CD4-positive, alpha-beta T cell treated with Interleukin-12 subunit alpha and Interleukin-12 subunit beta, for 1 hour (primary cell): Measurements from ENCODE around the gene DSTN.

Experiments used
- DNase-seq: peaks from one replicate; pipeline ENCODE4 v3.0.0-alpha.2; 2020

Gene DSTN

GRCh38 chr20:17613328-17614175, 43.7 kb downstream of the DSTN start:
- DNase-seq: no peak

DNA sequence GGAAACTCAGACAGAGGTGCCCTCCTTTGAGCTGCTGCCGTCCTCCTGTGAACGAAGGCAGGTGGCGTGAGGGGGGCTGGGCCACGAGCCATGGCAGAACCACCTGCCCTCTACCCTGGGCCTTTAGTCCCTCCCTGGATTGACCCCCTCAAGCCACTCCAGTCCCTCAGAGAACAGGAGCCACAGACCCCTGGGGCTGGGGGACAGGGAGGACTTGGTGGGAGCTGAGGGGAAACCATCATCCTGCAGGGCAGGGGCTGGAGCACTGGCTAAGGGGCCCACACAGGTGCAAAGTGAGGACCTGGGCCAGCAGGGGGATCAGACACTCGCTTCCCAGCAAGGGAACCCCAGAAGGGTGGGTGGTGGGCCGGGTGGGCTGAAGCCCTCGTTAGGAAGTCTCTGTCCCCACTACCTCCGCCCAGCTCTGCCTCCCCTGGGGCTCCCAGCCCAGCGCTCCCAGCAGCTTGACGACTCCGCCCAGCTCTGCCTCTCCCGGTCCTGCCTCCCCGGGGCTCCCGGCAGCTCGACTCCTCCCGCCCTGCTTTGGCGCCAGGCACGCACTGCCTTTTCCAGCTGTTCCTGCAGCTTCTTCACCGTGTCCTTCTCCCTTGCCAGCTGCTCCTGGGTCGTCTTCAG, 44.4 kb downstream of the DSTN start:
- no peak for DNase-seq

GRCh38 chr20:17614812-17615644, 45.2 kb downstream of the DSTN start:
- no peak for DNase-seq

DNA sequence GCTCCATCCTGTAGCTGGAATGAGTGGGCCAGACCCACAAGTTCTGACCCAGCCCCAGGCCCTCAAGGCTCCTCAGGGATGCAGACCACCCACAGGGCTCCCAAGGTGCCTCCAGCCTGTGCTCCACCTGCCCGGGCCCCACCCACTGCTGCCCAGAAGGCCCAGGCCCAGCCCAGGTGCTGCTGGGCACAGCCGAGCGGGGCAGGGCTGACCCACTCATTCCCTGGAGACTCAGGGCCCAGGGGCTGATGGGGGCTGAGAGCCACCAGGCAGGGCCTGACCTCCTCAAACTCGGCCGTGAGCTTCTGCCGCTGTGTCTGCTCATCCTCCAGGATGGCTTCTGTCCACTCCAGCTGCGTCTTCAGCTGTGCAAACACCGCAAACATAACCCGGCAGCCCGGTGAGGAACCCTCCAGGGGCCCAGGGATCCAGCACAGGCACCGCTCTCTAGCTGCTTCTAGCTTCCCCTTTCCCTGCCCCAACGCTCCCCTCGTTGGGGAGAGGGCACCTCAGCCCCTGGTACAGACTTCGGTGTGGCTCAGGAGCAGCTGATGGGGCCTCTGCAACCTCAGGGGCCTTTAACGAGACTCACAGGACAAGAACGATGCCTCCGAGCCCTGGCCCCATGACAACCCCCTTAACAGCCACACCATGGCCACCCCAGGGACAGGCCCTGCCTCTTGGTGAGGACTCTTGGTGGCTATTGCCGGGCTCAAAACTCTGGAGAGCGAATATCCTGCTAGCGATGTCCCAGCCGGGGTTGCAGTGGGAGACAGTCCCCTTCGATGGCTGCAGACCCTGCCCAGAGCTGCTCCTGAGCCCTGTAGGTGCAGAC, 46.0 kb downstream of the DSTN start:
- no peak for DNase-seq

DNA sequence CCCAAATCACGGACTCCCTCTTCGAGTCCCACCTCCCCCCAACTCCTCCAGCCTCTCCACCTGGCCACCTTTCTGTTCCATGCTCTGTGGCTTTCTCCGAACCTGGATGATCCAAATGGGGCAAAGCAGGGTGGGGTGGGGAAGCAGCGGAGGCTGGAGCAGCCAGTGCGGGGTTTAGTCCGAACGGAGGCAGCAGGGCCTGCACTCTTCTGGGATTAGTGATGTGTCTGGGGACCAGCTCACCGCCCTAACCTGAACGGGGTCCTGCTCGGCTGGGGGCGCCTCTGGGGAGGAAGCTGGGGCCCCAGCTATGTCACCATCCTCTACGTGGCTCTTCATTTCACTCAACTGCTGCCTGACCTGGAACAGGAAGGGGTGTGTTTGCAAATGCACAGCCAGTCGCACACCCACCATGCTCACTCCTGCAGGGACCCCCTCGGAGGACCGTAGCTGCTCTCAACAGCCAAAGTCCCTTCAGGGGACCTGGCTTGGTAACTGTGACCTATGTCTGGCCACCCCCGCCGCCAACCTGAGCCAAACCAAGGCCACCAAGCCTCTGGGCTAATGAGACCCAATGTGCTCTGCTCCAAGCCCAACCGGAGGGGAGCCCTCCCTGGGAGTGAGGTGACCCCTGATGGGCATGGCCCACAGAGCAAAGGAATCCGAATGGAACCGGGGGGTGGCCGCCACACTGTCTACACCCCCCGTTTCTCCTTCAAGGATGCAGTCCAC, 46.8 kb downstream of the DSTN start:
- DNase-seq: no peak

- peak; percentile 54 for DNase-seq
Measured at GRCh38 chr20:17617212-17617867, 47.5 kb downstream of the DSTN start.

GRCh38 chr20:17617868-17618672, 48.2 kb downstream of the DSTN start:
- no peak for DNase-seq

DNA sequence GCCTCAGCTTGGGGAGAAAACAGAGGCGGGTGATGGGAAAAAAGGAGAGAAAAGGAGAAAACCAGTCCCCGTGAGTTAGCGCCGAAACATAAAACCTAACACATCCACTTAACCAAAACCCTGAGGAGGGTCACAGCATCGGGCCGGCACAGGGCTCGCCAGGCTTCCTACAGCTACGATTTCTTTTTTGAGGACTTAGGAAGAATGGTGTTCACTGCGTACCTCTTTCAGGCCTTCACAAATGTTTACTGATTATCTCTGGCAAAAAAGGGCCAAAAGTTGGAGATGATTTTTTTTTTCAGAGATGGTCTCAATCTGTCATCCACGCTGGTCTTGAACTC, 48.8 kb downstream of the DSTN start:
- DNase-seq: no peak

GRCh38 chr20:17619351-17620093, 49.6 kb downstream of the DSTN start:
- no peak for DNase-seq

- no peak for DNase-seq
Measured at GRCh38 chr20:17620371-17621228, 50.7 kb downstream of the DSTN start.

DNA sequence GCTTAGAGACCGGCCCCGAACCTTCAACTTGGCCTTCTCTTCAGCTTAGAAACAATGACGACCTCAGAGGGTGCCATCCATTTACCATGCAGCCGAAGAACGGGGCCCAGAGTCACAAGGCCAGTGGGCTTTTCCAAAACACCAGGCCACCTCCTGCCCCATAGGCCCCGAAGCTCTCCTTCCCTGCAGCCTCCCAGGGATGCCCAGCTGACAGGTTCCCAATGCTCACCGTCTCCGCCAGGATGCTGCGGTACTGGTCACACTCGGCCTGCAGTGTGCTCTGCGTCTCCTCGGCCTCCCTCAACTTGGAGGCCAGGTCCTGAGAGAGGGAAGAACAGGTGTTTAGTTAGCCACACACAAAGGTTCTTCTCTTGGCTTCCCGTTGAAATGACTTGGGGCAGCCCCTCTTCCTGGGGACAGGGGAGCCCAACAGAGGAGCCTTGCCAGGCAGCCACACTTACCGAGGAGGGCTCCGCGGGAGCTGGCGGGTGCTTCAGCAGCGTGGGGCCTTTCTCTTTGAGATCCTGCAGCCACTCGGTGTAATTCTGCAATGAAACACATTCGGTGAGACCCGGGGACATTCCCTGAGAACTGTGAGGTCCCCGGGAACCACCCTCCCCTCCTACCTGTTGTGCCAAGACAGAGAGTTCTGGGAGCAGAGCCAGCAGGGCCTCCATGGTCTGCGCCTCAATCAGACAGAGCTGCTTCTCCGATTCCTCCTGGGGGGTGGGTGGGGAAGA, 51.5 kb downstream of the DSTN start:
- DNase-seq: no peak

DNA sequence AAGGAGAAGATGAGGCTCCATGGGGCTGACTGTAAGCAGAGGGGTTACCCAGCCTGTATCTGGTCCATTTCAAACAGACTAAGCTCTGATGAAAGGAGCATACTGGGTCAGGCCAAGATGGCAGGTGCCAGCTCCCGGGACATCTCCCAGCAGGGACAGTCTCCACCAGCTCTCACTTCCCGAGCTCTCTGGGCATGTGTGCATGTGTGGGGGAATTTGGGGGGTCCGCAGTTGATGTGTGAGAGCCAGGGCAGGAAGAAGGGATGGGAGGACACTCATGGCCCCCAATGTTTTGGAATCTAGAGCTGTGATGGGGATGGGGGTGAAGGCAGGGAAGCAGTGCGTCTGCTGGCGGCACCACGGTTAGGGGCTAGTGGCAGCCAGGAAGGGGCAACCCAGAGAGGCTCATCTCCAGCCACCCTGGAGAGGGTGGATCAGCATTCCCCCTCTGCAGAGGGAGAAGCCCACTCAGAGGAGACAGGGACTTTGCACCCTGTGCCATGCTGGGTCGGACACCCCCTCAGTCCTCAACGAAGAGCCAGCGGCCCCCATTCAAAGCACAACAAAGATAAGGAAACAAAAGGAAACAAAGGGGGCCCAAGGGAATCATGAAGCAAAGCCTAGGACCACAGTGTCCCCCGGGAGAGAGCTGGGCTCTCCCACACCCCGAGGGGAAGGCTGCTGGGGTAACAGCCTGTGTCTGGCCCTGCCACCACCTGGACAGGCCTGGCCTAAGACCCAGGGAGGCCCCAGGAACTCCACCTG, 52.4 kb downstream of the DSTN start:
- DNase-seq: no peak

DNA sequence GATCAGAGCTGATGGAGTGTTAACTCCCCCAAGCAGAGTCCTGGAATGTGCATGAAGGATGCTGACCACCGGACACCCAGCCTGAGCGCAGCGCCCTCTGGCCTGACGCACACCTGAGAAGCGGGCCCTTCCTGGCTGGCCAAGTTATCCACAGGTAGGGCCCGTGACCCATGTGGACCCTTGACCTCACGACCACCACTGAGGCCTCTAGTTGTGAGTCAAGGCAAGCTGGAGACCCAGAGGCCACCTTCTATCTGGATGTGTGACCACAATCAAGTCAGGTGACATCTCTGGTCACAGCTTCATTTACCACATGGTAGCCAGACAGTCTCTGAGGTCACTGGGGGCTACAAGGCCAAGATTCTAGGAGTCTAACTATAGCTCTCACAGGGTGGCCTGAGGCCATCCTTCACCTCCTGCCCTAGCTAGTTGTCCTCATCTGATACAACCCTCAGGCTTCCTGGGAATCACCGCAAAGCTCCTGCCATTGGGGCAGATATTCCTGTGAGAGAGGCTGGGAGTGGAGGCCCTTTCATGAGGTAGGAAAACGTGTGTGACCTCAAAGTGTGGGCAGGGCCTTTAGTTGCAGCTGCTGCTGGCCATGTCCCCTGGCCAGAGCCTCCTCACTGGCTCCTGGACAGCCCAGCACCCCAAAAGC, 53.1 kb downstream of the DSTN start:
- no peak for DNase-seq

DNA sequence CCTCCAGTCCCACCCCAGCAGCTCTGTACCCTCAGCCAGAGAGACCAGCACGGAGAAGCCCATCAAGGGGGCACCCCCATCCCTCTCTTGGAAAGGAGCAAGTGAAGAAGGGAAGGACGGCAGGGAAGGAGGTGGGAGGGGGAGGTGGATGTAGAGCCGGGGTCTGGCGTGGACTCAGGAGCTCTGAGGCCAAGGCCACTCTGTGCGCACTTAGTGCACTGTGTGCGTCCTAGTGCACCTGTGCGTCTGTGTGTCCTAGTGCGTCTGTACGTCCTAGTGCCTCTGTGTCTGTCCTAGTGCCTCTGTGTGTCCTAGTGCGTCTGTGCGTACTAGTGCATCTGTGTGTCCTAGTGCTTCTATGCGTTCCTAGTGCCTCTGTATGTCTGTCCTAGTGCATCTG, 54.2 kb downstream of the DSTN start:
- no peak for DNase-seq

DNA sequence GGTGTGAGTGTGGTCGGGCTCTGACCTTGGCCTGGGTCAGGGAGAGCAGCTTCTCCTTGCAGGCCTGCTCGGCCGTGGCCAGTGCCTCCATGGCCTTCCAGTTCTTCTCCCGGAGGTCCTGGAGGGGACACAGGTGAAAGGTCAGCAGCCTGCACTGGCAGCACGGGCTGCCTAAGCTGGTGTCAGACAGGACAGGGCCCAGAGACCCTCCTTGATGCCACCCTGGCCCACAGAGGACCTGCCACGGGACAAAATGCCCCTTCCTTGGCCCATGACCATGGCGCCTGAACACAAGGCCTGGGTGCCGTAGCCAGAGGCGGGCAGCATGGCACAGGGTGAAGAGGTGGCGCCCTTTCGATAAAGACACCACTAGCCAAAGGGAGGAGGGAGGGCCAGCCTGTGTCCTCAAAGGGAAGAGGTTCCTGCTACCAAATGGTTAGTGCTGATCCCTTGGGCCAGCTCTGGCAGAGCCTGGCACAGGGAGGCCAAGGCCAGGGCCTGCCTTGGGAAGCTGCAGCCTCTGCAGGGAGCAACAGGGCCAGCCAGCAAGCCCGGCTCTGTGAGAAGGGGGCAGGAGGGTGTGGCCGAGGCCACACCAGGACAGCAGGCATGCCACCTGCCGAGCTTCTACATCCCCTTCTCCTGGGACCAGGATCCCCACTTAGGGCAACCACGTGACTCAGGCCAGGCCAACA, 54.8 kb downstream of the DSTN start:
- DNase-seq: no peak
